ENCODE measurements around the gene AREL1. TPM values are rescaled to one million over a fixed set of nuclear protein-coding genes. Genes with fewer than 3 reads are reported as not detected.

AREL1 gene
- total RNA-seq, 4 donors from 2014 or later, result 23.3 to 35.5 (median 24.2) TPM

GRCh38 chr14:74697976-74698375, 14.9 kb downstream of the AREL1 start:
- no peak for TF ChIP-seq CTCF (IDR thresholded peaks at IDR 0.05; ENCODE audit: low read depth)

- no peak for TF ChIP-seq CTCF (IDR thresholded peaks at IDR 0.05; ENCODE audit: low read depth)
Measured at GRCh38 chr14:74697543-74697942, 15.3 kb downstream of the AREL1 start.

GRCh38 chr14:74697011-74697410, 15.9 kb downstream of the AREL1 start:
- no peak for TF ChIP-seq CTCF (IDR thresholded peaks at IDR 0.05; ENCODE audit: low read depth)

- TF ChIP-seq CTCF (IDR thresholded peaks at IDR 0.05; ENCODE audit: low read depth), result no peak
Measured at GRCh38 chr14:74695406-74695805, 17.5 kb downstream of the AREL1 start.

- TF ChIP-seq CTCF (IDR thresholded peaks at IDR 0.05; ENCODE audit: low read depth), result no peak
Measured at GRCh38 chr14:74693191-74693590, 19.7 kb downstream of the AREL1 start.

- TF ChIP-seq CTCF (IDR thresholded peaks at IDR 0.05; ENCODE audit: low read depth), result no peak
Measured at GRCh38 chr14:74691456-74691855, 21.4 kb downstream of the AREL1 start.

- no peak for TF ChIP-seq CTCF (IDR thresholded peaks at IDR 0.05; ENCODE audit: low read depth)
Measured at GRCh38 chr14:74685921-74686678, 26.8 kb downstream of the AREL1 start.

All from subcutaneous adipose tissue (tissue), 4 donors.